Motor neuron (in vitro differentiated cells): ENCODE measurements around the gene NLRP1. TPM values are rescaled to one million over a fixed set of nuclear protein-coding genes. Genes with fewer than 3 reads are reported as not detected.
A peak's percentile ranks its signal among the peaks of the same experiment; 100 is the strongest.

ENCODE experiments used
- ATAC-seq, 8 experiments: fragments of 200-7000 bp; cut with Tn5 transposase; replicated peaks in 6 of 8; 2 replicates each; pipeline ENCODE4 v1.8.0; 2021; ENCODE audit warnings: mild to moderate bottlenecking in 8 of 8, moderate library complexity in 8 of 8
- H3K27ac ChIP-seq, 2 donors: fragments of 250-450 bp; sonication (Bioruptor Pico); 2 replicates each; pipeline ENCODE4 v1.9.0; 2021; ENCODE audit warnings: antibody characterized with exemption in 2 of 2, mild to moderate bottlenecking in 2 of 2, moderate library complexity in 1 of 2
- H3K4me1 ChIP-seq, 2 donors: fragments of 250-450 bp; sonication (Bioruptor Pico); replicated peaks in 1 of 2; 2 replicates each; pipeline ENCODE4 v1.6.1; 2021; ENCODE audit warnings: antibody characterized with exemption in 2 of 2, mild to moderate bottlenecking in 2 of 2, moderate library complexity in 1 of 2
- H3K4me3 ChIP-seq, 5 donors: fragments of 250-450 bp; sonication (Bioruptor Pico); 2 replicates each; pipeline ENCODE4 v1.9.0; 2021; ENCODE audit warnings: antibody characterized with exemption in 5 of 5, mild to moderate bottlenecking in 5 of 5, moderate library complexity in 4 of 5
- WGBS, 10 experiments: fragments of 450-650 bp; shearing (Covaris generic); methylation state at CpG; one replicate each; pipeline ENCODE4 v1.0.0; 2022; 5-methylcytosine and 5-hydroxymethylcytosine counted together
- in situ Hi-C, 9 experiments: fragments of 400-800 bp; cut with MboI; loops; one replicate each; pipeline ENCODE4 v1.15.0; 2021; ENCODE audit warnings: low sequenced_read_pairs in 9 of 9, low pct_unique_long_range_greater_than_20kb in 2 of 9; ENCODE audit not compliant: unreplicated experiment in 9 of 9
- total RNA-seq, 8 experiments: library from RNA; unstranded; fragments of 300-600 nt; gene quantifications; 2 replicates each; pipeline versions ENCODE4 v1.2.3 to v1.2.4, GENCODE V29; 2022

NLRP1 gene
- total RNA-seq, 8 experiments from 2014 or later, result 8.4 to 993 (median 67.8) TPM

DNA sequence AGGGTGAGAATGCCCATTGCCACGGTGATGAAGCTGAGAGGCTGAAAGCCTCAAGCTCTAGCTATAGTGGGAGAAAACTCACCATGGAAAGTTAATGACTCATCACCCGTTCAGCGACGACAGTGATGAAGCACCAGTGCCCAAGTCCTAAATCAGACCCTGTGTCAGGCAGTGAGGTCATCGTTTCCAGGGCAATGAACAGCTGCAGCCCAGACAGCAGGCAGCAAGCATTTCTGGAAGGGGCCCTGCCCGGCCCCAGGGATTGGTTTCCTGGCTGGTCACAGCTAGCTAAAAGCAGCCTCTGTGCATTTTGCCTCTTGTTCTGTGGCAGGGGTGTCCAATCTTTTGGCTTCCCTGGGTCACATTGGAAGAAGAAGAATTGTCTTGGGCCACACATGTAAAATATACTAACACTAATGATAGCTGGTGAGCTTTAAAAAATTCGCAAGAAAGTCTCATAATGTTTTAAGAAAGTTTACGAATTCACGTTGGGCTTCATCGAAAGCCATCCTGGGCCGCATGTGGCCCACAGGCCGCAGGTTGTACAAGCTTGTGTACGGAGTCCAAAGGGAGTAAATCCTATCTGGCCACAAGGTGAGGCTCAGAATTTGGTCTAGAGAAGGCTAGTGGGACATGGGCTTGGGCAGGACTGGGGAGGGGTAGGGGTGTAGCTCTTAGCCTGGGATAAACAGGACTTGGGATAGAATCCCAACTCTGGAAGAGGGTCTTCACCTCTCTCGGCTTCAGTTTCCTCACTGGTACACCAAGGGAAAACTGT, 57.3 kb downstream of the NLRP1 start:
- 15 to 100% (median 48%) methylated on average over 1 to 10 of the region's 14 CpGs; no CpG with 5 or more reads in 1 of the 10 experiments for WGBS, 10 experiments
- Histone ChIP-seq H3K4me3 (no peak overlapping the region), H3K4me1 (peaks cover 21 to 24% of the 10 kb centered on the region in 2 donors), H3K27ac (peak overlapping the region; percentile 69 to 78)
- ATAC-seq, result peak; percentile 92 to 99 (median 98)
- in situ Hi-C loops, result no loop called here

DNA sequence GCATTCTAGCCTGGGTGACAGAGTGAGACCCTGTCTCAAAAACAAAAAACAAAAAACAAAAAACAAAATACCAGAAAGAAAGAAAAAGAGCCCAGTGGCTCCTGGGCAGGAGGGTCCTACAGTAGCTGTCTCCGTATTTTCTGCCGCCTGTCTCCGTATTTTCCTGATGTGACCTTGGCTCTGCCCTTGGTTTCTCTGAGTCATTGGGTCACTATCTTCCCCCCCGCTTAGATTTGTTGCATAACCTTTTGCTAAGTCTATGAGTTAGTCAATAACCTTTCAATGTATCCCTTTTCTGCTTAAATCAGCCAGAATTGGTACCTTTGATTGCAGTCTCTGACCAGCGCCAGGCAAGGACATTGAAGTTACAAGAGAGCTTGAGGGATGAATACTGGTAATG, 61.1 kb downstream of the NLRP1 start:
- H3K27ac ChIP-seq, result no peak overlapping the region
- peaks cover 21 to 23% of the 10 kb centered on the region in 2 donors for H3K4me1 ChIP-seq
- H3K4me3 ChIP-seq, result no peak overlapping the region
- ATAC-seq, result no peak
- 60 to 93% (median 83%) methylated on average over 2 to 5 of the region's 5 CpGs; no CpG with 5 or more reads in 2 of the 10 experiments for WGBS, 10 experiments
- in situ Hi-C loops, result no loop called here

DNA sequence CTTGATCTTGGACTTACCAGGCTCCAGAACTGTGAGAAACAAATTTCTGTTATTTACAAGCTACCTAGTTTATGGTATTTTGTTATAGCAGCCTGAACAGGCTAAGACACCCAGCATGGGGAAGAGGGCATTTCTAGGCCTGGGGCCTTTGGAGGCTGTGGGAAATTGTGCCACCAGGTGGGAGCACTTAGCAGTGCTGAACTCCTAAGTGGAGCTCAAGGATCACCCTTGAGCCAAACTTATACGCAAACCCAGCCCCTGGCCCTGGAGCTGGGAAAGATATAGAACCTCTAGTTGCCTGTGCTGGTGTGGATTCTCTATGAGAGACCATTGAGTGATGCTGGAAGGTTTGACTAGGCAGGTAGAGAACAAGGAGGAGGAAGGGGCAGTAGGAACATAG, 61.8 kb downstream of the NLRP1 start:
- 60 to 100% (median 83%) methylated on average over 1 of the region's 1 CpG; no CpG with 5 or more reads in 6 of the 10 experiments for WGBS, 10 experiments
- in situ Hi-C loops, result no loop called here
- H3K4me3 ChIP-seq, result no peak overlapping the region
- ATAC-seq, result no peak
- peaks cover 14 to 15% of the 10 kb centered on the region in 2 donors for H3K4me1 ChIP-seq
- H3K27ac ChIP-seq, result no peak overlapping the region

DNA sequence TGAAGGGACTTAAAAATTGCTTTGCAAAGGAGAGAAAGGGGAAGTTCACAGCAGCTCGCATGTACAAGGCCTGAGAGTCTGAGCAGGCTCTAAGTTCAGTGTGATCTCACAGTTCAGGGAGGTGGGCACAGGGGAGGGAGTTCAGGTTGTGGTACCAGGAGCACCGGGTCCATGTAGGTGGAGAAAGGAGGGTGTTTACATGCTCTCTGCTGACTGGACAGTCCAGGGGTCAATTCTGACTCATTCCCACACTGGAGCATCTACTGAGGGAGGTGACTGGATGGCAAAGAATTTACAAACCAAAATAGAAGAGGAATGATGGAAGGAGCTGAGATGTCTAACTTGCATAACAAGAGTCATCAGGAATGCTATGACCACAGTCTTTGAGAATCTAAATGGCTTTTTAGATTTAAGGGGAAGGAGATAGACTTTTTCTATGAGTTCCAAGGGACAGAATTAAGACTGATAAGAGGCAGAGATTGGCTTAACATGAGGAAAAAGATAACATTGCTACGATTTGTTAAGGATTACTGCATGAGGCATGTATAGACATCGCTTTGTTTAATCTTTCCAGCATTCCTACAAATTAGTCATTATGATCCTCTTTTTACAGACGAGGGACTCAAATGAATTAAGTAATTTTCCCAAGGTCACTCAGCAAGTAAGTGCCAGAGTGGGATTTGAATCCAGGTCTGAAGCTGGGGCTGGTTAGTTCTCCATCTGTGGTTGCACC, 68.1 kb downstream of the NLRP1 start:
- H3K4me3 ChIP-seq, result no peak overlapping the region
- ATAC-seq, result peak; percentile 43 to 100 (median 80)
- H3K4me1 ChIP-seq, result peaks cover 0 to 3% of the 10 kb centered on the region in 2 donors
- no peak overlapping the region for H3K27ac ChIP-seq
- in situ Hi-C loops, result no loop called here
- WGBS, 10 experiments, result 0 to 100% (median 65%) methylated on average over 1 to 5 of the region's 5 CpGs; no CpG with 5 or more reads in 1 of the 10 experiments

DNA sequence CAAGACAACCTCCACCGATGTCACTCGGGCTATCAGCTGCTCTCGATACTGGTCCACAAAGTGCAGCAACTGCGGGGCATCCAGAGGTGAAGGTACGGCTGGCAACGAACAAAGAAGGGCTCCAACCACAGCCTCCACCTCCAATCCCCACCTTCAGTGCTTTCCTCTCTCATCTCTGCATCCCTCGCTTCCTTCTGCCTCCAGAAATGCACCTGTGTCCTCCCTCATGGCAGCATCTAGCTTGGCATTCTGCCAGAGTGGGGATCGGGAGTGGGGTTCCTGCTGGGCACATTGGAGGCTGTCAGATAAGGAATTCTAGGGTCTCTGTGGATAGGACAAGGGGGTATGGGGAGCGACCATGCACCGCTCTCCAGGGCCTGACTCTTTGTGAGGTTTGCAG, 69.3 kb downstream of the NLRP1 start:
- H3K4me3 ChIP-seq, result no peak overlapping the region
- WGBS, 10 experiments, result 69 to 100% (median 88%) methylated on average over 1 to 7 of the region's 10 CpGs; no CpG with 5 or more reads in 3 of the 10 experiments
- in situ Hi-C loops, result no loop called here
- ATAC-seq, result no peak
- H3K27ac ChIP-seq, result no peak overlapping the region
- H3K4me1 ChIP-seq, result peaks cover 0 to 8% of the 10 kb centered on the region in 2 donors

DNA sequence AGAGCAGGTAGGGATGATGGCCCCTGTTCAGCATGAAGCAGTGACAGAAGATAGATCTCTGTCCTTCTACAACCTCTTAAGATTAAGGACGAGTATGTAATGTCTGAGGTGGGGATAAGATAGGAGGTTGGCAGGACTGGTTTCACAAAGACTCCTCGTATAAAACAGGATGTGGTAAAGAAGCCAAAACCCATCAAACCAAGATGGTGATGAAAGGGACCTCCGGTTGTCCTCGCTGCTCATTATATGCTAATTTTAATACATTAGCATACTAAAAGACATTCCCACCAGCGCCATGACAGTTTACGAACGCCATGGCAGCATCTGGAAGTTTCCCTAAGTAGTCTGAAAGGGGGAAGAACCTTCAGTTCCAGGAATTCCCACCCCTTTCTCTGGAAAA, 70.7 kb downstream of the NLRP1 start:
- Histone ChIP-seq H3K27ac (no peak overlapping the region), H3K4me1 (peaks cover 9 to 16% of the 10 kb centered on the region in 2 donors), H3K4me3 (no peak overlapping the region)
- no peak for ATAC-seq
- in situ Hi-C loops, result no loop called here
- WGBS, 10 experiments, result 21 to 83% (median 63%) methylated on average over 2 to 7 of the region's 7 CpGs; no CpG with 5 or more reads in 2 of the 10 experiments

DNA sequence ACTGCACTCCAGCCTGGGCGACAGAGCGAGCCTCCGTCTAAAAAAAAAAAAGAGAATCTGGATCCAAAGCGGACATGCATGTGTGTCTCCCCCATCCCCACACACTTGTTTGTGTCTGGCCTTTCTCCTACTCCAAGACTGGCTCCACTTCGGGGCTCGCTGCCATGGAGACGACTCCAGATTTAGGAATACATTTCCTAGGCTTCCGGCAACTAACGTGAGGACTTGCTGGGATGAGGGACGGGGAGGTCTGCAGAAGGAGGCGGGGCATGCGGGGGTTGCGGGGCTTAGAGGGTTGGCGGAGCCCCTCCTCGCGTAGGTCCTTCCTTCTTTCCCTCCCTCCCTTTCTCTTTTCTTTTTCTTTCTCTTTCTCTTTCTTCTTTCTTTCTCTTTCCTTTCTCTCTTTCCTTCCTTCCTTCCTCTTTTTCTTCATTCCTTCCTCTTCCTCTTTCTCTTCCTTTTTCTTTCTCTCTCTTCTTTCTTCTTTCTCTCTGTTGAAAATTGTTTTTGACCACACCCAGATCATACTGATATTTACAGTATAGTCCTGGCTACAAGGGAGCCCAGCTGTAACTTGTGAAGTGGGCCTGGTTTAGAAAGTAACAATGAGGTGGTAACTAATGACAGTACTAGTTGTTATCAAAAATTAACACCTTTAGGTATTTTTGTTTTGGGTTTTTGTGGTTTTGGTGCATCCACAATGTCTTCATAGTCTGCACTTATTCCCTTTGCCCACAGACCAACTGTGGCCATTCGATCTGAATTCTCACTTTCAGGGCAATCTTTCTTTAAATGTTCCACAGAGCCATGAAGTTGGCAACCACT, 72.7 kb downstream of the NLRP1 start:
- in situ Hi-C loops, result no loop called here
- peak in 1 of 8 experiments; percentile 26 for ATAC-seq

DNA sequence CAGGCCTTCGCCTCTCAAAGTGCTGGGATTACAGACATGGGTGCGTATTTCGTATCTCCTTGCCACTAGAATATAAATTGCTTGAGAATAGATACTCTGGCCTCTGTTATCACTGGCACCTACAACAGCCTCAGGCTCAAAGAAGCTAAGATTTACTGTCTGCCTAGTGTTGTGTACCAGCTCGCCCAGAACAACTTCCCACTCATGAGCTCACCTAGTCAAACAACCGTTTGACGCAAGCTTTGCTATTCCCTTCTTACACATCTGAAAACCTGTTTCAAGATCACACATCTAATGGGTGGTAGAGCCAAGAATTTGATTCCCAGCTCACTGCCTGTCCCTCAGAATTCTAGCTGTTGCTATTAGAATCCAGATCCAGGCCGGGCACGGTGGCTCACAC, 73.5 kb downstream of the NLRP1 start:
- ATAC-seq, result no peak
- Histone ChIP-seq H3K4me3 (no peak overlapping the region), H3K4me1 (peaks cover 18 to 24% of the 10 kb centered on the region in 2 donors), H3K27ac (no peak overlapping the region)
- in situ Hi-C loops, result no loop called here
- WGBS, 10 experiments, result 75 to 100% (median 97%) methylated on average over 1 to 8 of the region's 8 CpGs; no CpG with 5 or more reads in 2 of the 10 experiments

More for the DNA sequence above, 72.7 kb downstream of the NLRP1 start:
- Histone ChIP-seq H3K27ac (no peak overlapping the region), H3K4me3 (no peak overlapping the region), H3K4me1 (peaks cover 18 to 24% of the 10 kb centered on the region in 2 donors)
- 34 to 100% (median 64%) methylated on average over 1 to 17 of the region's 17 CpGs; no CpG with 5 or more reads in 1 of the 10 experiments for WGBS, 10 experiments

DNA sequence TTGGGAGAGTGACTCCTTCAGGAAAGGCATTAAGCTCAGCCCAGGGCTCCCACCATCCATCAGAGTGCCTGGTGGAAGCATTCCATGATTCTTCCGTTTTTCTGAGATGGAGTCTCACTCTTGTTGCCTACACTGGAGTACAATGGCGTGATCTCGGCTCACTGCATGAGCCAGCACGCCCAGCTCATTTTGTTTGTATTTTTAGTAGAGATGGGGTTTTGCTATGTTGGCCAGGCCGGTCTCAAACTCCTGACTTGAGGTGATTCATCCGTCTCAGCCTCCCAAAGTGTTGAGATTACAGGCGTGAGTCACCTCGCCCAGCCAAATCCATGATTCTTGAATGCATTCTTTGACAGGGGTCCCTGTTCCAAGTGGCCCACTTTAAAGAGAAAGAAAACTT, 74.8 kb downstream of the NLRP1 start:
- 0 to 91% (median 62%) methylated on average over 1 to 8 of the region's 8 CpGs; no CpG with 5 or more reads in 1 of the 10 experiments for WGBS, 10 experiments

DNA sequence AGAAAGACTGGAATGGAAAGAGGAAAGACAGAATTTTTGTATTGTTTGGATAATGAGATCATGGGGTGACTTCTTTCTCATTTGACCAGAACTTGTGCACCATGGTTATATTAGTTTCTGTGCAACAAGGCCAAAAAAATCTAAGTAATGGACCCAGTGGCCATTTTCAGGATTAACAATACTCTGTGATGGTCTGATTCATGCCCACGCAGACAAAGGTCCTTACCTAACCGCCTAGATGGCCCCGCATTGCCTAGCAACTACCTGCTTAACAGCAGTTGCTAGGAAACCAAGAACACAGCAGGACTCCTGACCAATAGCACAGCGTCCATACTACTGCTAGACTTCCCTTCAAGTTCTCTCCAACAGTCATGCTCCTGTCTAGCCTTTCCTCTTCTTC, 75.5 kb downstream of the NLRP1 start:
- Histone ChIP-seq H3K27ac (peak overlapping the region; percentile 19 to 37), H3K4me1 (peaks cover 18 to 24% of the 10 kb centered on the region in 2 donors), H3K4me3 (no peak overlapping the region)
- in situ Hi-C loops, result no loop called here
- peak in 5 of 8 experiments; percentile 90 to 100 (median 100) for ATAC-seq
- 0 to 53% (median 2%) methylated on average over 1 to 4 of the region's 4 CpGs; no CpG with 5 or more reads in 2 of the 10 experiments for WGBS, 10 experiments

More for the DNA sequence above, 74.8 kb downstream of the NLRP1 start:
- ATAC-seq, result no peak
- in situ Hi-C loops, result no loop called here
- H3K27ac ChIP-seq, result no peak overlapping the region
- H3K4me1 ChIP-seq, result peaks cover 18 to 24% of the 10 kb centered on the region in 2 donors
- H3K4me3 ChIP-seq, result no peak overlapping the region

DNA sequence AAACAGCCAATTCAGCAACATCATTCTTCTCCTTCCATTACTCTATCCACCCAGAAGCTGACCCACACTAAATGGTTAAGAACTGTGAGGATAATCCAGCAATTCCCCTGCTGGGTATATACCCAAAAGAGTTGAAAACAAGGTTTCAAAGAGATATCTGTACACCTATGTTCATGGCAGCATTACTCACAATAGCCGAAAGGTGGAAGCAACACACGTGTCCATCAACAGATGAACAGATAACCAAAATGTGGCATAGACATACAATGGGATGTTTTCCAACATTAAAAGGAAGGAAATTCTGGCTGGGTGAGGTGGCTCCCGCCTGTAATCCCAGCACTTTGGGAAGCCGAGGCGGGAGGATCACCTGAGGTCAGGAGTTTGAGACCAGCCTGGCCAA, 78.0 kb downstream of the NLRP1 start:
- WGBS, 10 experiments, result 90 to 100% (median 98%) methylated on average over 1 to 5 of the region's 5 CpGs; no CpG with 5 or more reads in 2 of the 10 experiments
- peaks cover 23 to 27% of the 10 kb centered on the region in 2 donors for H3K4me1 ChIP-seq
- ATAC-seq, result no peak
- in situ Hi-C loops, result no loop called here
- no peak overlapping the region for H3K27ac ChIP-seq
- H3K4me3 ChIP-seq, result no peak overlapping the region

DNA sequence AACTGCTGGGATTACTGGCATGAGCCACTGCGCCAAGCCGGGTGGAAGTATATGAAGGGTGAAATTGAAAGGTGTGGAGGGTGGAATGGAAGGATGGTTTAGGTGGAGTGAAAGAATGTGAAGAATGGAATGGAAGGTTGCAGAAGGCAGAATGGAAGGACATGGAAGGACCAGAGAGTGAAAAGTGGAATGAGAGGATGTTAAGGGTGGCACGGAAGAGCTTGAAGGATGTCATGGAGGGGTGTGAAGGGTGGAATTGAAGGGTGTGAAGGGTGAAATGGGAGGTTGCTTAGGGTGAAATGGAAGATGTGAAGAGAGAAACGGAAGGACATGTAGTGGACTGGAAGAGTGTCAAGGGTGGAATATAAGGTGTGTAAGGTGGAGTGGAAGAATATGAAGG, 81.8 kb downstream of the NLRP1 start:
- ATAC-seq, result no peak
- H3K27ac ChIP-seq, result no peak overlapping the region
- WGBS, 10 experiments, result 79 to 100% (median 93%) methylated on average over 2 to 4 of the region's 4 CpGs
- H3K4me3 ChIP-seq, result no peak overlapping the region
- H3K4me1 ChIP-seq, result peaks cover 7 to 14% of the 10 kb centered on the region in 2 donors
- in situ Hi-C loops, result no loop called here
